Coronary artery (tissue), 2 donors: ENCODE results near the gene M6PR.

ENCODE experiments used
- DNase-seq: peaks from one replicate; pipeline ENCODE4 v3.0.0-alpha.2; 2017; ENCODE audit warnings: low spot score
- H3K27ac ChIP-seq, 2 donors: fragments of 200-600 bp; sonication (generic); one replicate each; pipeline ENCODE4 v1.5.1; 2016 to 2019
- H3K4me3 ChIP-seq: fragments of 200-600 bp; sonication (generic); 2 replicates; pipeline ENCODE4 v1.5.1; 2016; ENCODE audit warnings: mild to moderate bottlenecking, moderate library complexity
- TF ChIP-seq, protein P1 (sequence below): fragments of 200-600 bp; sonication (generic); IDR thresholded peaks from one replicate; pipeline ENCODE4 v1.5.1; 2019; ENCODE audit warnings: antibody characterized with exemption

The M6PR gene

DNA sequence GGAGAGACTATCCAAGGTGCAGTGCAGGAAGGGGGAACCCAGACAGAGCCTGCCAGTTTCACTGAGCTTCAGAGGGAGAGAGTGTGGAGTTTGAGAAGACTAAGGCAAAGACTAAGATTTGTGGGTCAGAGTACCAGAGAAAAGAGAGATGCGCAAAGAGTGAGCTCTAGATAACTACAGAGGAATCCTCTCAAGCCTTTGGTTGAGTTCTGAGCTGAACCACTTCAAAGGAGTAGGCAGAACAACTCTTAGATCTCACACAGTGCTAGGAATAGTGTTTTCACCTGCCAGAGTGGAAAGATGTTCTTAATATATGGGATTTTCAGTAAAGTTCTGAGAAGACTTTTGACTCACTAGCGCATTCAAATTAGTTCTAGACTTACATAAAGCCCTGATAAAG is 10.7 kb upstream of the M6PR start:
- TF ChIP-seq, protein P1, sequence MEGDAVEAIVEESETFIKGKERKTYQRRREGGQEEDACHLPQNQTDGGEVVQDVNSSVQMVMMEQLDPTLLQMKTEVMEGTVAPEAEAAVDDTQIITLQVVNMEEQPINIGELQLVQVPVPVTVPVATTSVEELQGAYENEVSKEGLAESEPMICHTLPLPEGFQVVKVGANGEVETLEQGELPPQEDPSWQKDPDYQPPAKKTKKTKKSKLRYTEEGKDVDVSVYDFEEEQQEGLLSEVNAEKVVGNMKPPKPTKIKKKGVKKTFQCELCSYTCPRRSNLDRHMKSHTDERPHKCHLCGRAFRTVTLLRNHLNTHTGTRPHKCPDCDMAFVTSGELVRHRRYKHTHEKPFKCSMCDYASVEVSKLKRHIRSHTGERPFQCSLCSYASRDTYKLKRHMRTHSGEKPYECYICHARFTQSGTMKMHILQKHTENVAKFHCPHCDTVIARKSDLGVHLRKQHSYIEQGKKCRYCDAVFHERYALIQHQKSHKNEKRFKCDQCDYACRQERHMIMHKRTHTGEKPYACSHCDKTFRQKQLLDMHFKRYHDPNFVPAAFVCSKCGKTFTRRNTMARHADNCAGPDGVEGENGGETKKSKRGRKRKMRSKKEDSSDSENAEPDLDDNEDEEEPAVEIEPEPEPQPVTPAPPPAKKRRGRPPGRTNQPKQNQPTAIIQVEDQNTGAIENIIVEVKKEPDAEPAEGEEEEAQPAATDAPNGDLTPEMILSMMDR, result no peak
- no peak overlapping the region for H3K4me3 ChIP-seq
- DNase-seq, result no peak
- no peak overlapping the region for H3K27ac ChIP-seq

DNA sequence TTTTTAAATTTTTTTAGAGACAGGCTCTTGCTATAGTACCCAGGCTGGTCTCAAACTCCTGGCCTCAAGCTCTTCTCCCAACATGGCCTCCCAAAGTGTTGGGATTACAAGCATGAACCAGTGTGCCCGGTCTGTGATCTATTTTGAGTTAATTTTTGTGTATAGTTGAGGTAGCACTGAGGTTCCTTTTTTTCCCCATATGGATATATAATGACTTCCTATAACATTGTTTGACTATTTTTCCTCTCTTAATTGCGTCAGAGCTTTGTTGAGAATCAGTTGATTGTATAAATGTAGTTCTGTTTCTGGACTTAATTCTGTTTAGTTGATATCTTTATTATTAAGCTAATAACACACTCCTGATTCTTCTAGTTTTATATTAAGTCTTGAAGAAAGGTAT is 8.6 kb upstream of the M6PR start:
- DNase-seq, result no peak
- no peak overlapping the region for H3K27ac ChIP-seq
- no peak overlapping the region for H3K4me3 ChIP-seq
- TF ChIP-seq, protein P1, result no peak

GRCh38 chr12:8957561-8957960 is 8.1 kb upstream of the M6PR start:
- Histone ChIP-seq H3K27ac (no peak overlapping the region), H3K4me3 (no peak overlapping the region)
- TF ChIP-seq, protein P1, result no peak
- DNase-seq, result no peak

DNA sequence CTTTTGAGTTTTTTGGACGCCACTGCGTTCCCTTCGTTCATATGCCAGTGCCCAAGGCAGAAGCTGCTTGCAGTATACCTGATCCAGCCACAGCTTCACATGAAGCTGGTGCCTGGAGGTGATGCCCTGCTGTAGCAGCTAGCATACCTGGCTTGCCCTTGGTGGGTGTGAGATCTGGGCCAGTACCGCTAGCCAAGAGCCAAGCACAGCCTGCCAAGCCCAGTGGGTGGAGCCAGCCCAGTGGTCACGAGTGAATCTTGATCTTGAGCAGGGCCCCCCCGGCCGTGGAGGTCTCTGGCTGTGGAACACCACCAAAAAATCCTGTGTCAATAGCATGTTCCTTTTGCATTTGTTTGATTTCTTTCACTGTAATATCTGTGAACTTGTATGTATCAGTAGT is 7.3 kb upstream of the M6PR start:
- no peak for DNase-seq
- TF ChIP-seq, protein P1, result no peak
- H3K27ac ChIP-seq, result no peak overlapping the region
- no peak overlapping the region for H3K4me3 ChIP-seq

DNA sequence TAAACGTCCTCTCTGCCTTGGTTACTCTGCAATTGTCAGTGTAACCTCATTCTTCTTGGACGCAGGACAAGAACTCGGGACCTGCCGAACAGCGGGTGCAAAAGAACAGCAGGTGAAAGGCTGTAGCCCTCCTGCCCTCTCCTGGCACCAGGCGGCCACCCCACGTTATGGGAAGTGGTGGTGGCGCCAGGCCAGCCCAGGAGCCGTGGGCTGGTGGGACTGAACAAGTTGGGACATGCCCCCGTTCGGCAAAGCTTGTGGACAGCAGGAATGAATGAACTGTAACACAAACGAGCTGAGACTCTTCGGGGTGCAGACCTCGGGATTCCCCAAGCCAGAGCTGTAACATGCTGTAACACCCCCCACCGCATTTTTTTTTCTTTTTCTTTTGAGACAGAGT is 6.6 kb upstream of the M6PR start:
- TF ChIP-seq, protein P1, result no peak
- no peak for DNase-seq
- H3K4me3 ChIP-seq, result no peak overlapping the region
- no peak overlapping the region for H3K27ac ChIP-seq

- Histone ChIP-seq H3K27ac (no peak overlapping the region), H3K4me3 (no peak overlapping the region)
- TF ChIP-seq, protein P1, result no peak
- no peak for DNase-seq
Measured at GRCh38 chr12:8953773-8954402, 4.4 kb upstream of the M6PR start.

GRCh38 chr12:8951744-8952143 is 2.3 kb upstream of the M6PR start:
- no peak overlapping the region for H3K27ac ChIP-seq
- H3K4me3 ChIP-seq, result no peak overlapping the region
- TF ChIP-seq, protein P1, result no peak
- no peak for DNase-seq
